ENCODE results near the gene APP. TPM values are rescaled to one million over a fixed set of nuclear protein-coding genes. Genes with fewer than 3 reads are reported as not detected.

APP gene
- total RNA-seq, 1 experiment from 2014 or later = 266 TPM

GRCh38 chr21:25871566-25871965, 299.0 kb downstream of the APP start:
- DNase-seq (peak; percentile 17), ATAC-seq (no peak)
- Histone ChIP-seq H4K20me1 (ENCODE audit: low read length) (no peaks in the 10 kb centered on the region), H3K9me3 (ENCODE audit: low read length) (no peaks in the 10 kb centered on the region), H3K79me2 (ENCODE audit: low read length) (no peaks in the 10 kb centered on the region), H3K4me1 (ENCODE audit: insufficient read depth, low read length) (no peaks in the 10 kb centered on the region), H3K4me3 (ENCODE audit: low read length) (no peak overlapping the region), H3K4me2 (ENCODE audit: low read length) (no peak overlapping the region), H3K36me3 (ENCODE audit: low read depth, low read length) (no peaks in the 10 kb centered on the region), H3K9ac (ENCODE audit: low read length) (no peak overlapping the region), H3K9me2 (replicated peaks; ENCODE audit: low read length) (no peaks in the 10 kb centered on the region), H3F3A (ENCODE audit: low read length, unreplicated experiment) (no peaks in the 10 kb centered on the region), H2AFZ (ENCODE audit: low read length) (no peak overlapping the region), H3K27me3 (ENCODE audit: low read length) (no peaks in the 10 kb centered on the region), H3K27ac (ENCODE audit: low read length) (no peak overlapping the region)
- ChIA-PET POLR2A (ENCODE audit: unreplicated experiment) (no interaction called here), CTCF (no interaction called here)
- intact Hi-C loops (cut with micrococcal nuclease) = no loop called here
- no peak for TF ChIP-seq EZH2 (IDR thresholded peaks at IDR 0.05; ENCODE audit: low read length, unreplicated experiment)
- peak; percentile 48 for TF ChIP-seq CTCF (conservative IDR thresholded peaks at IDR 0.05; ENCODE audit: low read depth, low read length)
- no TSS peak for BruUV-seq (replicated peaks)

- no peak overlapping the region for H3K4me2 ChIP-seq (ENCODE audit: low read length)
- no peak for ATAC-seq
- no peaks in the 10 kb centered on the region for H4K20me1 ChIP-seq (ENCODE audit: low read length)
- ChIA-PET POLR2A (ENCODE audit: unreplicated experiment) (no interaction called here), CTCF (no interaction called here)
- no peaks in the 10 kb centered on the region for H3K4me1 ChIP-seq (ENCODE audit: insufficient read depth, low read length)
- no peak for DNase-seq
- H3F3A ChIP-seq (ENCODE audit: low read length, unreplicated experiment) = no peaks in the 10 kb centered on the region
- no peak overlapping the region for H3K9ac ChIP-seq (ENCODE audit: low read length)
- no peak overlapping the region for H3K4me3 ChIP-seq (ENCODE audit: low read length)
- intact Hi-C loops (cut with micrococcal nuclease) = no loop called here
- no peaks in the 10 kb centered on the region for H3K36me3 ChIP-seq (ENCODE audit: low read depth, low read length)
- H3K79me2 ChIP-seq (ENCODE audit: low read length) = no peaks in the 10 kb centered on the region
- H3K9me2 ChIP-seq (replicated peaks; ENCODE audit: low read length) = no peaks in the 10 kb centered on the region
- H3K9me3 ChIP-seq (ENCODE audit: low read length) = no peaks in the 10 kb centered on the region
- TF ChIP-seq CTCF (conservative IDR thresholded peaks at IDR 0.05; ENCODE audit: low read depth, low read length) (no peak), EZH2 (IDR thresholded peaks at IDR 0.05; ENCODE audit: low read length, unreplicated experiment) (no peak), EZH2phosphoT487 (IDR thresholded peaks at IDR 0.05; ENCODE audit: borderline replicate concordance, low read length) (no peak)
- H2AFZ ChIP-seq (ENCODE audit: low read length) = no peak overlapping the region
- H3K27me3 ChIP-seq (ENCODE audit: low read length) = no peaks in the 10 kb centered on the region
- no TSS peak for BruUV-seq (replicated peaks)
- H3K27ac ChIP-seq (ENCODE audit: low read length) = no peak overlapping the region
Observed at GRCh38 chr21:25870084-25870483, 300.5 kb downstream of the APP start.

- no TSS peak for BruUV-seq (replicated peaks)
- CTCF ChIA-PET = no interaction called here
Observed at GRCh38 chr21:25867061-25867460, 303.5 kb downstream of the APP start.

More at GRCh38 chr21:25867061-25867460, 303.5 kb downstream of the APP start:
- TF ChIP-seq CTCF (conservative IDR thresholded peaks at IDR 0.05; ENCODE audit: low read depth, low read length) (no peak), EZH2phosphoT487 (IDR thresholded peaks at IDR 0.05; ENCODE audit: borderline replicate concordance, low read length) (no peak), EZH2 (IDR thresholded peaks at IDR 0.05; ENCODE audit: low read length, unreplicated experiment) (no peak)
- Histone ChIP-seq H3K9me3 (ENCODE audit: low read length) (no peaks in the 10 kb centered on the region), H3K79me2 (ENCODE audit: low read length) (no peaks in the 10 kb centered on the region), H3K4me2 (ENCODE audit: low read length) (no peak overlapping the region), H3K27me3 (ENCODE audit: low read length) (no peaks in the 10 kb centered on the region), H3K9ac (ENCODE audit: low read length) (no peak overlapping the region), H3F3A (ENCODE audit: low read length, unreplicated experiment) (no peaks in the 10 kb centered on the region), H3K4me1 (ENCODE audit: insufficient read depth, low read length) (no peaks in the 10 kb centered on the region), H3K9me2 (replicated peaks; ENCODE audit: low read length) (no peaks in the 10 kb centered on the region), H2AFZ (ENCODE audit: low read length) (no peak overlapping the region), H3K36me3 (ENCODE audit: low read depth, low read length) (no peaks in the 10 kb centered on the region), H3K27ac (ENCODE audit: low read length) (no peak overlapping the region), H3K4me3 (ENCODE audit: low read length) (no peak overlapping the region), H4K20me1 (ENCODE audit: low read length) (no peaks in the 10 kb centered on the region)
- POLR2A ChIA-PET (ENCODE audit: unreplicated experiment) = no interaction called here
- ATAC-seq (no peak), DNase-seq (no peak)
- intact Hi-C loops (cut with micrococcal nuclease) = loop anchor here (10.0 kb wide), 1 partner anchor 132 kb away; the partner anchor contains the start of genes ATP5PF and GABPA

Data from PC-3 (cell line).